Ramos (cell line): ENCODE measurements around the gene LRRC32.

Experiments used
- in situ Hi-C: fragments of 300-500 bp; cut with MboI; formaldehyde crosslinking; loops from one replicate; pipeline ENCODE4 v1.14.3; 2022; ENCODE audit warnings: low sequenced_read_pairs; ENCODE audit not compliant: unreplicated experiment

LRRC32 gene, protein sequence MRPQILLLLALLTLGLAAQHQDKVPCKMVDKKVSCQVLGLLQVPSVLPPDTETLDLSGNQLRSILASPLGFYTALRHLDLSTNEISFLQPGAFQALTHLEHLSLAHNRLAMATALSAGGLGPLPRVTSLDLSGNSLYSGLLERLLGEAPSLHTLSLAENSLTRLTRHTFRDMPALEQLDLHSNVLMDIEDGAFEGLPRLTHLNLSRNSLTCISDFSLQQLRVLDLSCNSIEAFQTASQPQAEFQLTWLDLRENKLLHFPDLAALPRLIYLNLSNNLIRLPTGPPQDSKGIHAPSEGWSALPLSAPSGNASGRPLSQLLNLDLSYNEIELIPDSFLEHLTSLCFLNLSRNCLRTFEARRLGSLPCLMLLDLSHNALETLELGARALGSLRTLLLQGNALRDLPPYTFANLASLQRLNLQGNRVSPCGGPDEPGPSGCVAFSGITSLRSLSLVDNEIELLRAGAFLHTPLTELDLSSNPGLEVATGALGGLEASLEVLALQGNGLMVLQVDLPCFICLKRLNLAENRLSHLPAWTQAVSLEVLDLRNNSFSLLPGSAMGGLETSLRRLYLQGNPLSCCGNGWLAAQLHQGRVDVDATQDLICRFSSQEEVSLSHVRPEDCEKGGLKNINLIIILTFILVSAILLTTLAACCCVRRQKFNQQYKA

DNA sequence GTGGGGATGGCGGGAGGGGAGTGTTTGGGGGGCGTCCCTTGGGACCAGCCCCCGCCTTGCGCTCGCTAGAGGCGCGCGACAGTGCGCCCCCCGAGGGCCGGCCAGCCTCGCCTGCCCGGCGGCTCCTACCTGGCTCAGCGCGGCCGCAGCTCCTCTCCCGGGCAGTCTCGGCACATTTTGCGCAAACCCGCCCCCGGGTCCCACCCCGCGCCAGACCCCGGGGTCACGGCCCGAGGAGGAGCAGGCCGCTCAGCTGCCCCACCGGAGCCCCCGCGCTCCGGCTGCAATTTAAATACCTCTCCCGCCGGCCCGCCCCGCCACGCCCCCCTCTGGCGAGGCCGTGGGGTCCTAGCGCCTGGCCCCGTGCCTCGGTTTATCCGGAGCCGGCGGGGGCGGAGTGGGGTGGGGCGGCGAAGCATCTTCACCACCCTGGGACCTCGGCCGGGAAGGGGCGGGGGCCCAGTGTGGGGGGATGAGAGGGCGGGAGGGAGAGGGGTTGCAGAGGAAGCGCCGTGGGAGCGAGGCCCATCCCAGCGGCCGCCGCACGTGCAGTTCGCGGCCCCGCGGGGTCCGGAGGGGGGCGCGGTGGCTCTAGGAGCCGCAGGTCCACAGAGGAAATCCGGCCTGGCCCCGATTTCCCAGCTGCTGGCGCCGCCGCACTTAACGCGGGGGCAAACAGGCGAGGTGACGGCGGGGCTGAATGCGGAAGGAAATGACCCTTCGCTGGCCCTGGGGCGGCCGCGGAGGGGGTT, at the start of gene LRRC32:
Gene LRRC32 (minus strand): TSS at position 263 of the 752 bp plus-strand sequence. CDS start 4,793 bp downstream, outside the sequence.
- in situ Hi-C loops: no loop called here

DNA sequence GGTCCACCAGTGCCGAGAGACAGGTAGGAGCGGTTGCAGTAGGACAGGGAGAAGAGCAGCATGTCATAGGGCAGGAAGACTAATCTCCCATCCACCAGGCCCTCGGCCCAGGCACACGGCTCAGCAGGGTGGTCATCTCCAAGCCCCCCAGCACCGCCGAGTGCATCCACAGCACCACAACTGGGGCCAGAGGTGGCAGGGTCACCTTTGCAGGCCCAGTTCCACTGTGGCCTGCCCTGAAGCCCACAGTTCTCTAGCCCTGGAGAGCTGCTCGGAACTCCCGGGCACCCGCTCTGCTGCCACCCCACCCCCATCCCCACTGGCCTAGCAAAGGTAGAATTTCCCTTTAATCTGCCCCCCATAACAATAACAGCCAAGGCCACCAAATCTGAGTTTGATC, 49.1 kb upstream of the LRRC32 start:
- in situ Hi-C loops: no loop called here

DNA sequence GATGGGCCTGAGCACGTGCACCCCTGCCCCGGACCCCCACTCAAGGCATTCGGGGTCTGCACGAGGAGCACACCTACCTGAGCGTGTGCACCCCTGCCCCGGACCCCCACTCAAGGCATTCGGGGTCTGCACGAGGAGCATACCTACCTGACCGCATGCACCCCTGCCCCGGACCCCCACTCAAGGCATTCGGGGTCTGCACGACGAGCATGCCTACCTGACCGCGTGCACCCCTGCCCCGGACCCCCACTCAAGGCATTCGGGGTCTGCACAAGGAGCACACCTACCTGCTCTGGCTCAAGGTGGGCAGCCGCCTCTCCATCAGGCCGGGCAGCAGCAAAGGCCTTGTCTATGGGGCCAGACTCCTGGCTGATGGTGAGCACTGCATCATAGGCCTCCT, 48.7 kb upstream of the LRRC32 start:
- in situ Hi-C loops: no loop called here

DNA sequence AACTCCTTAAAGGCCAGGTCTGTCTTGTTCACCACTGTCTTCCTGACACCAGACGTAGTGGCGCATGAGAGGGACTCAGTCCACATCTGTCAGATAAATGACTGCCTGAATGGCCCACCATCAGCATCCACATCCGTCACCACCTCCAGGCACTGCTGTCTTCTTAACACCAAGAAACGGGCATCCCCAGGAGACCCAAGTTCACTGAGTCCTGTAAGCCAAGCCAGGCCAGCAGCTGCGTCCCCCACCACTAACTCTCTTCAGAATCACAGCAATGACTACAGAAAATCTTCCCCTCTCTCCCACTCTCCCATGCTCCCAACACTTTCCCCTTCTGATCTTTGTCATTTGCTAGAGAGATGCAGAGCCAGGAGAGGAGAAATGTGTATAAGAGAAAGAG, 47.3 kb upstream of the LRRC32 start:
- in situ Hi-C loops: no loop called here

DNA sequence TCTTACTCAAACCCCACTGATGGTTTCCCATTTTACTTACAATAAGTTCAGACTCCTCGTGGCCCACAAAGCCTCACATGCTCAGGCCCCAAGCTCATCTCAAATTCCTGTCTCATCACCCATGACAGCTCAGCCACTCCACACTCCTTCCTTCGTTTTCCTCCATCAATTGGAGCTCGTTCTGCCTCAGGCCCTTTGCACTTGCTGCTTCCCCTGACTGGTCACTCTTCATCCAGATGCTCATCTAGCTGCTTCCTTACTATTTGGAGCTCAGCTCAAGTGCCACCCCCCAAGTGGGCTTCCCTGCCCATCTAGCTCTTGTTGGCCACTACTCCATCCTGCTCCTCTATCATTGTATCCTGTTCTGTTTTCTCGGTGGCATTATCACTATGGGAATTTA, 46.8 kb upstream of the LRRC32 start:
- in situ Hi-C loops: no loop called here

DNA sequence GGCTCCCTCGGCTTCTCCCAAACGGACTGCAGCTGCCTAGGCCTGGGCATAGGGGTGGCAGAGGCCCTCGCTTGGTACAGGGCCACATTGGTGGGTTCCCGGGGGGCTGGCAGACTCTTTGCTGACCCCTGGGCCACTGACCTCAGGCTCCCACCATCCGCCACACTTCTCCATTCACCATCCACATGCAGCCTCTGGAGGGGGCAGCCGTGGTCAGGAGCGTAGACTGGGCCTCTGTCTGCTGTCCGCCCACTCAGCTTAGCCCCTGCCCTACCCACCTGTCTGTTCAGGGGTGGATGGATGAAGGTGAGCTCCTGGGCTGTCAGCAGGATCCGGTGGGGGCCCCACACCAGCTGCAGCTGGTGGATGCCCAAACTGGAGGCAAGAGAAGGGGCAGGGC, 45.7 kb upstream of the LRRC32 start:
- in situ Hi-C loops: no loop called here

DNA sequence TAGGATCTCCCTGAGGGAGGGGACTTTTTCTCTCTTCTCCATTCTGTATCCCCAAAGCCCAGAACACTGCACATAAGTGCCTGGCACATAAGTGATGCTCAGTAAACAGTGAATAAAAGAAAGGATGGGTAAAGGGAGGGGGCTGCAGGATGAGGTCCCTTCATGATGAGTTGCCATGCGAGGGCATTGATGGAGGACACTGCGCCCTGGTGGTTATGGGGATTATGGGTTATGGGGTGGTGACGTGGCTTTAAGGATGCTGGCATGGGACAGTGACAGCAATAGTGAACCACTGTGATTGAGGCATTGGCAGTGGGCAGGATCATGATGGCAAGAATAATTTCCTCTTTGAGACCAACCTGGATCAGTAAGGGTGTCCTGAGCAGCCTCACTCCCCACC, 43.9 kb upstream of the LRRC32 start:
- in situ Hi-C loops: no loop called here

DNA sequence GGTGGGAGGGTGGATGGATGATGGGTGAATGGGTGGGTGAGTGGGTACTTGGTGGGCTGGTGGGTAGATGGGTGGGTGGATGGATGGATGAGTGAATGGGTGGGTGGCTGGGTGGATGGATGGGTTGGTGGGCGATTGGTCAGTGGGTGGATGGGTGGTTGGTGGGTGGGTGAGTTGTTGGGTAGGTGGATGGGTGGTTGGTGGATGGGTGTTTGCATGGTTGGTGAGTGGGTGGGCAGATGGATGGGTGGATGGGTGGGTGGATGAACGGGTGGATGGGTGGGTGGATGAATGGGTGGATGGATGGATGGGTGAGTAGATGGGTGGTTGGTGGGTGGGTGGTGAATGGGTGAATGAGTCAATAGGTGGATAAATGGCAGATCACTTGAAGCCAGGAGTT, 43.0 kb upstream of the LRRC32 start:
- in situ Hi-C loops: no loop called here

DNA sequence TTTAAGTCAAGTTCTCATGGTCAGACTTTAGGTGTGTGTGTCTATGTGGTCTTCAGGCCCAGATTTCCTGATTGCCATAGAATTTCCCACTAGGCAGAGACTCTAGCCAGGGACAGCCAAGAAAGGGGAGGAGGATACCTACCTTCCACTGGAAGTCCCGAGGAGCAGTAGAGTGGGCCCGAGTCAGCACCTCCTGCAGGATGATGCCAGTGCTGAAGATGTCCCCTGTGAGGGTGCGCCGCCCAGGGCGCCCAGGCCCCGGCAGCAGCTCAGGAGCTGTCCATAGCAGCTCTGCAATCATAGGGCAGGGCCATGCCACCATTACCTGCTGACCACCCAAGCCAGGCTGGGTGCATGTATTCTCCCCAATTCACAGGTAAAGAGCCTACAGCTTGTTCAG, 41.6 kb upstream of the LRRC32 start:
- in situ Hi-C loops: no loop called here

DNA sequence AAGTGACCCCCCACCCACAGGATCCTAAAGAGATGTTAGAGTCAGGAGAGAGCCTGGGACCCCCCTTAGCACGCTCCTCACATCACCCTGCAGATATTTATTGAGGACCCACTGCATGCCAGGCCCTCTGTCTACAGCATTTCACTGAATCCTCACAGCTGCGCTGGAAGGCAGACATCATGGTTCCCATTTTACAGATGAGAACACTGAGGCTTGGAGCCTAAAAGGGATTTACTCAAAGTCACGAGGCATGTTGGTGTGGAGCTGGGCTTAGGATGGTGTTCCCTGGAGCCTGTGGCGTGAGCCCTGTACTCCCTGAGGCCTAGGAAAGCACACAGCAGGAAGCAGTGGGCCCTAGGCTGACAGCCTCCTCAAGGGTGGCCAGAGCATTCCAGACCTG, 39.2 kb upstream of the LRRC32 start:
- in situ Hi-C loops: no loop called here

DNA sequence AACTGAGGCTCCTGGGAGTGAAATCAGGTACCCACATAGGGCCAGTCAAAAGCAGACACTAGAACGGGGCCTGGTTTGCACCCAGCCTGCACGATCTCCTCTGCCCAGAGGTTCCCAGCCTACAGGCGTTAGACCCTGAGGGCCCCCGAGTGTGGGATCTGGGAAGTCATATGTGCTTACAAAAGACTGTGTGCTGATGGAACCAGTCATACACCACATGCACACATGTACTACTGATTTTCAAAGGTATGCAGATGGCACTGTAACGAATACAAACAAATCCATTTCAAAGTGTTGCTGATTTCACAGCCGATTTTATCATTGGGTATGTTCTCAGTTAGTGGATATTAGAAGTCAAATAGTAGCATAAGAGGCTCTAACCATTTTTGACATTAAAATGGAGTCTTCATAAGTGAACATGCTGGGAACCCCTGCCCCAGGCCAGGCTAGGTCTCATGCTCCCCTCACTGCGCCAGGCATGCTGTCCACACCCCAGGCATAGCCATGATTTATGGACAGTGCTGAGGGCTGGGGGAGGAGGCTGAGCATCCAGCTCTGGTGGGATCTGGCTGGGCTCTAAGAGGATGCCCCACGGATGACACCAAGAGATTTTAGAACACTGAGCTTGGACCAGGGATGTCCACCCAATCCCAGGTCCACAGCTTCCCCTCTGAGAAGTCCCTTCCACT, 38.6 kb upstream of the LRRC32 start:
- in situ Hi-C loops: no loop called here

DNA sequence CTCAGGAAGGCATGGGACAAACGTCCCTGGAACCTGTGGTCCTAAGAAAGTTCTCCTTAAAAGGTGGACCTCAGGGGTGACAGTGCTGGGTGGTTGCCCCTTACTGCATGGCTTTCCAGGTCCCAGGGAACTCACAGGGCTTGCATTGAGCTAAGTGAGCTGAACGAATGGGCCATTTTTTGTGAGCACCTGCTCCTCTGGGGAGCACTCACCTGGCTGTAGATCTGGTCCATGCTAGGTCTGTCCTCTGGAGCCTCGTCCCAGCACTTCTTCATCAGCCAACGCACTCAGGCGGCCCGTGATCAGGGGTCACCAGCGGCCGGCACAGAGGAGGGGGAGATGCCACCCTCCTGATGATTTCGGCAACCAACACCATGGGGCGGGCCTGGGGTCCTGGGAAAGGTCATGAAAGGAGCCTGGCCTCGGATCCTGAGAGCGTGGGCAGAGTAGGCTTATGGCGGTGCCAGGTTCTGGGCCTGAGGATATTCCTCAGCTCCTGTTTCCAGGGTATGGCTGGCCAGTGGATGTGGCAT, 36.8 kb upstream of the LRRC32 start:
- in situ Hi-C loops: no loop called here

DNA sequence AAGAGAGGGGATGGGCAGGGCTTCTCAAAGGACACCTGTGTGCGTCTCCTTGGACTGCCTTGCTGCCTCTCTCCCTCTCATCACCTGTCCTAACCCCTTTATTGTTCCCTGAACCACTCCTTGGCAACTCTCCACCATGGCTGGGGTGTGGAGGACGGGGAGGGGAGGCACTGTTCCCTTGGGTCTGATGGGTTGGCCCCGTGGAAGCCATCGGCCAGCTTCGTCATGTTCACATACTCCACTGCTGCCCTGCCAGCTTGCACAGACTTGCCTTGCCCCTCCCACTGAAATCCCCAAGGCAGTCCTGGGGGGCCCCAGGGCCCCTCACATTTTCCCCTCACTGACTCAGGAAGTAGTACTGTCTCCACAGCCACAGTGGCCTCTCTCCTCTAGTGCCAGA, 36.1 kb upstream of the LRRC32 start:
- in situ Hi-C loops: no loop called here

DNA sequence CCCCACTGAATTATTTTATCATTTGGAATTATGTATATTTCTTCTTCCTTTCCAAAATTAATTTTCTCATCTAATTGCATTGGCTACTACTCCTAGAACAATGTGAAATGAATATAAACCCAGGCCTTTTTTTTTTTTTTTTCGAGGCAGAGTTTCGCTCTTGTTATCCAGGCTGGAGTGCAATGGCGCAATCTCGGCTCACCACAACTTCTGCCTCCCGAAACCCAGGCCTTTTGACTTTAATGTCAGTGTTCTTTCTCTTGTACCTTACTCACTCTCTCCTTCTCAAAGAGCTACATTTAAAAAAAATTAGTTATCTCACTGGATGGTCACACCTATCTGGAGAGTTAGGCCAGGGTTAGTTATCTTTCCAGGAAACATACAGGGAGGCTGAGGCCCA, 35.3 kb upstream of the LRRC32 start:
- in situ Hi-C loops: no loop called here

DNA sequence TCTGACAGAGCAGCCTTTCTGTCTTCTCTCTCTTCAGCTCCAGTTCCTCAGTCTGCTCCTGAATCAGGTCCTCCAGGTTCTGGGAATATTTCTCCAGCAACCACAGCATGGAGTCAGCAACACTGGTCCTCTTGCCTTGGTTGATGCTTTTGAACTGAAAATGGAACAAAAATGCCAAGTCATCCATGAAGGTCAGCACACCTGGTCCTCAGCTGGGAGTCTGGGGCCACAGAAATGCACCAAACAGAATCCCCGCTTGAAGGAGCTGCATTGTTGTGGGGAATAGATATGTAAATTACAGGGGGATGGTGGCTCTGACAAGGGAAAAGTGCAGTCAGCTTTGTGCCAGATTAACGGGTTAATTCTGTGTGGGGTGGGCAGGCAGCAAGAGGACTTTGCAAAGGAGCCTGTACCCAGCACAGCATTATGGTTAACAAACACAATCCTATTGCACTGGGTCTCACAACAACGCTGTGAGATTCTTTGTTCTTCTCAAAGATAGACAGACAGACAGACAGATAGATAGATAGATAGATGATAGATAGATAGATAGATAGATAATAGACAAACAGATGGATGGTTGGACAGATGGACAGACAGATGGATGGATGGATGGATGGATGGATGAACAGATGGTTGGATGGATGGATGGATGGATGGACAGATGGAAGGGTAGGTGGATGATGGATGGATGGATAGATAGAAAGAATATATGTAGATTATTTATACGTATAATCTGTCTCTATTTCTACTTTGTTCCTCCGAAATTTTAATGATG, 33.8 kb upstream of the LRRC32 start:
- in situ Hi-C loops: no loop called here

DNA sequence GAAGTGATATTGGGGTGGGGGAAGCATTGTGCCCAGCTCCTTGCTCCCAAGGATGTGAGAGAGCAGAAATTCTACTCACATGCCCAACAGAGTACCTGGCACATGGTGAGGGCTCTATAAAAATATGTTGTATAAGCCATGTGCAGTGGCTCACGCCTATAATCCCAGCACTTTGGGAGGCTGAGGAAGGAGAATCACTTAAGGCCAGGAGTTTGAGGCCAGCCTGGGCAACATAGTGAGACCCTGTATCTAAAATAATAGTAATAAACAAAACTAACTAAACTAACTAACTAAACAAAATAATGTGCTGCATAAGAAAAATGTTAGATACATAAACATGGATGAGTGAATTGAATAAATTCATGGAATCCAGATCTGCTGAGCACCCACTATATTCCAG, 33.2 kb upstream of the LRRC32 start:
- in situ Hi-C loops: no loop called here

DNA sequence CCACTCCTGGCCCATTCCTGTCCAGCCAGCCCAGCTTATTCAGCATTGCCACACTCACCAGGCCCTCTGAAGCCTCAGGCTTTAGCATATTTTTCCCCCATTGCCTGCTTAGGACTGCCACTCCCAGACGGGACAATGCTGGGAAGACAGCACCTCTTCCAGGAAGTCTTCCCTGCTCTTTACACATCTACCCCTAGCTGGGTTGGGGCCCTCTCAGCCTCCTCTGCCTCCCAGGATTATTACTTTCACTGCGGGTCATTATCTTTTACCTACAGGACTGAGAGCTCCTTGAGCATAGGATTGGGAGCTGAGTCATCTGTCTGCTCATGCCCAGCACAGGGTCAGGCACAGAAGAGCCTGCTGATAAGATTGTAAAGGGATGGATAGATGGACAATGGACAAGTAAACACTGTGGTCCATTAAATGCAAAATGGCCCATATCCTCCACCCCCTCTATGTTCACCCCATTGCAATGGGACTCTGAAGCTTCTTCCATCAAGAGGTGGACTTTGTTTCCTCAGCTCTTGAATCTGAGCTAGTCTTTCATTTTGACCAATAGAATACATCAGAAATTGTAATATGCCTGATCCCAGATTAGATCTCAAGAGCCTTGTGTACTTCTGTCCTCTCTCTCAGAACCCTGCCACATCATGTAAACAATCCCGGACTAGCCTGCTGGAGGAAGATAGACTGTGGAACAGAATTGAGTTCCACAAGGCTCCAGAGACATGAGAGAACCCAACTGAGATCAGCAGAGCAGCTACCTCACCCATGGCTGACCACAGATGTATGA, 32.0 kb upstream of the LRRC32 start:
- in situ Hi-C loops: no loop called here

DNA sequence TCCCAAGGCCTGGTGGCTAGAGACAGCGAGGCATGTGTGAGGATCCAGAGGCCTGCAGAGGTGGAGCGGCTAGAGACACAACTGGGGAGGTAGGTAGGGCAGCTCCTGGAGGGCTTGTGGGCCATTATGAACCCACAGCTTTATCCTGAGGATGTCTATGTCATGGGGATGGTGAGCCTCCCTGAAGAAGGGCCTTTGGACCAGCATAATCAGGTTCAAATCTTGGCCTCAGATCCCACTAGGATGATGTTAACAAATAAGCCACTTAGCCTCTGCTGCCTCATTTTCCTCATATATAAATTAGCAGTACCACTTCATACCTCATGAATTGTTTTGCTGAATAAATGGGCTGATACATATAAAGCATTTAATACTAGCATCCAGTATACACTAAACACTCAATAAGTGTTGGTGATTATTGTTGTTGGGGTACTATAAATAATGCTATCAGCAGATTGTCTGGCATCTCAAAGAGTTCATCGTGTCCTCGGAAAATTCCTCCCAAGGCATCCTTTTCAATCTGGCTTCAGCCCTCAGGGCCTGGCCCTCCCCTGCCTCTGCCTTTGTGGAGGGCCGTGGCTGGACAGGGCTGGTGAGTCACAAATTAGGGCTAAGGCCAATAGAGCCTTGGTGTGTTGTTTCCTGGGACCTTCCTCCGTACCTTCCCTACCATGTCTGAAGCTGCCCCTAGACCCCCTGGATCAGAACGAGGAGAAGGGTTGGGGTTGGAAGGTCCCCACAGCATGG, 30.9 kb upstream of the LRRC32 start:
- in situ Hi-C loops: no loop called here
